Left renal cortex interstitium (tissue), 4 donors: ENCODE data around the gene VAPA. TPM values are rescaled to one million over a fixed set of nuclear protein-coding genes. Genes with fewer than 3 reads are reported as not detected.
A peak's percentile ranks its signal among the peaks of the same experiment; 100 is the strongest.

ENCODE experiments used
- DNase-seq, 4 donors: peaks; one replicate each; pipeline ENCODE4 v3.0.0-alpha.2; 2013; ENCODE audit warnings: low read depth in 4 of 4, low spot score in 2 of 4, missing footprints in 1 of 4
- polyA plus RNA-seq, 4 donors: library from polyadenylated mRNA; unstranded; fragments of 120-200 nt; gene quantifications; one replicate each; pipeline ENCODE4 v1.2.1, GENCODE V29; 2013; ENCODE audit not compliant: insufficient read length in 4 of 4

Gene VAPA
- polyA plus RNA-seq, 4 donors, result 204 to 277 (median 223) TPM

GRCh38 chr18:9931146-9931545 is 17.3 kb downstream of the VAPA start:
- DNase-seq, result no peak

- no peak for DNase-seq
These were observed 17.9 kb downstream of the VAPA start for GRCh38 chr18:9931678-9932077.

GRCh38 chr18:9933865-9934264 is 20.0 kb downstream of the VAPA start:
- no peak for DNase-seq

GRCh38 chr18:9934274-9934673 is 20.5 kb downstream of the VAPA start:
- no peak for DNase-seq

GRCh38 chr18:9941103-9941502 is 27.3 kb downstream of the VAPA start:
- no peak for DNase-seq

GRCh38 chr18:9941660-9942059 is 27.8 kb downstream of the VAPA start:
- DNase-seq, result no peak

- DNase-seq, result no peak
These were observed 29.5 kb downstream of the VAPA start for GRCh38 chr18:9943311-9943710.

GRCh38 chr18:9944805-9945204 is 31.0 kb downstream of the VAPA start:
- no peak for DNase-seq

GRCh38 chr18:9946831-9947230 is 33.0 kb downstream of the VAPA start:
- DNase-seq, result no peak

- DNase-seq, result no peak
These were observed 33.4 kb downstream of the VAPA start for GRCh38 chr18:9947248-9947647.

- DNase-seq, result no peak
These were observed 35.5 kb downstream of the VAPA start for GRCh38 chr18:9949315-9949714.

- no peak for DNase-seq
These were observed 36.0 kb downstream of the VAPA start for GRCh38 chr18:9949861-9950260.

GRCh38 chr18:9950289-9951016 is 36.6 kb downstream of the VAPA start:
- DNase-seq, result no peak

GRCh38 chr18:9951022-9951859 is 37.4 kb downstream of the VAPA start:
- DNase-seq, result peak in 2 of 4 donors; percentile 14 to 29

GRCh38 chr18:9952633-9953416 is 39.0 kb downstream of the VAPA start:
- no peak for DNase-seq

- no peak for DNase-seq
These were observed 45.1 kb downstream of the VAPA start for GRCh38 chr18:9958861-9959399.

- DNase-seq, result no peak
These were observed 45.7 kb downstream of the VAPA start for GRCh38 chr18:9959564-9959963.

GRCh38 chr18:9960258-9960904 is 46.6 kb downstream of the VAPA start:
- no peak for DNase-seq

- no peak for DNase-seq
These were observed 47.2 kb downstream of the VAPA start for GRCh38 chr18:9961041-9961440.
